IgD-negative memory B cell (primary cell): ENCODE measurements around the gene ROR2. TPM values are rescaled to one million over a fixed set of nuclear protein-coding genes. Genes with fewer than 3 reads are reported as not detected.
"Not testable (repeated sequence)": the region's sequence is repeated elsewhere in the genome, so short reads cannot be mapped to it uniquely, and the experiment has no call there.

Source experiments
- H3K27ac Mint-ChIP-seq, 3 donors: one replicate each; pipeline ENCODE4 v1.8.0; 2020 to 2022; ENCODE audit warnings: mild to moderate bottlenecking in 3 of 3, mixed read lengths in 3 of 3, moderate library complexity in 1 of 3
- H3K27me3 Mint-ChIP-seq: one replicate; pipeline ENCODE4 v1.8.0; 2021; ENCODE audit warnings: mixed read lengths
- H3K36me3 Mint-ChIP-seq: one replicate; pipeline ENCODE4 v1.8.0; 2020; ENCODE audit warnings: mild to moderate bottlenecking, mixed read lengths
- H3K4me1 Mint-ChIP-seq, 3 donors: one replicate each; pipeline ENCODE4 v1.8.0; 2020 to 2022; ENCODE audit warnings: mixed read lengths in 3 of 3, mild to moderate bottlenecking in 1 of 3
- H3K4me3 Mint-ChIP-seq, 4 donors: one replicate each; pipeline ENCODE4 v1.8.0; 2020 to 2022; ENCODE audit warnings: mild to moderate bottlenecking in 4 of 4, mixed read lengths in 4 of 4, moderate library complexity in 3 of 4
- H3K9me3 Mint-ChIP-seq, 3 donors: one replicate each; pipeline ENCODE4 v1.8.0; 2020 to 2021; ENCODE audit warnings: mixed read lengths in 3 of 3, mild to moderate bottlenecking in 1 of 3
- polyA plus RNA-seq: library from polyadenylated mRNA; unstranded; fragments of 300-500 nt; fragmentation: Illumina TruSeq; gene quantifications from one replicate; pipeline ENCODE4 v1.2.3, GENCODE V29; 2021

Gene ROR2
- polyA plus RNA-seq, 1 donor from 2014 or later, result not detected

GRCh38 chr9:91921371-91921770 is 28.7 kb downstream of the ROR2 start:
- Mint-ChIP-seq H3K27me3 (peaks cover 34% of the 10 kb centered on the region), H3K27ac (no peak overlapping the region), H3K4me1 (peaks cover 0 to 1% (median 0%) of the 10 kb centered on the region in 3 donors), H3K4me3 (no peak overlapping the region), H3K9me3 (peaks cover 0 to 2% (median 0%) of the 10 kb centered on the region in 3 donors), H3K36me3 (no peaks in the 10 kb centered on the region)

GRCh38 chr9:91920630-91921350 is 29.2 kb downstream of the ROR2 start:
- H3K27me3 Mint-ChIP-seq, result peaks cover 37% of the 10 kb centered on the region
- no peaks in the 10 kb centered on the region for H3K36me3 Mint-ChIP-seq
- H3K4me3 Mint-ChIP-seq, result no peak overlapping the region
- no peak overlapping the region for H3K27ac Mint-ChIP-seq
- H3K4me1 Mint-ChIP-seq, result peaks cover 0 to 1% (median 0%) of the 10 kb centered on the region in 3 donors
- peaks cover 0 to 2% (median 0%) of the 10 kb centered on the region in 3 donors for H3K9me3 Mint-ChIP-seq

DNA sequence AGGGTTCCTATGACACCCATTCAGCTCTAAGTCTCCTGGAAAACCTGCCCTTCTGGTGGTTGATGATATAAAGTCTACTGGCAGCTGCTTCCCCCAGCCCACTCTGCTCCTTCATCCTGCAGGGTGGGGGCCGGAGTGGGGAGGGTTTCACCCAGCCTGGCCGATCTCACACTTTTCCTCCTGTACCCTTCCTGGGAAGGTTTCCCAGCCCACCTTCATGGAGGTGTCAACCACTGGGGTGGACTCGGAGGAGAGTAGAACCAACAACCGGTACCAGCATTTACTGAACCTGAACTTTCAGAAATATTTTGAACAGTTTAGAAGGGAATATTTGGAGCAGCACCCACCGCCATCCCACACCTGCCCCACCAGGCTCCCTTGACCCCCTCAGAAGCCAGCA is 30.4 kb downstream of the ROR2 start:
- Mint-ChIP-seq H3K4me1 (peaks cover 0 to 1% (median 0%) of the 10 kb centered on the region in 3 donors), H3K27ac (no peak overlapping the region), H3K4me3 (no peak overlapping the region), H3K36me3 (no peaks in the 10 kb centered on the region), H3K9me3 (no peaks in the 10 kb centered on the region), H3K27me3 (peaks cover 35% of the 10 kb centered on the region)

- H3K36me3 Mint-ChIP-seq, result no peaks in the 10 kb centered on the region
- H3K9me3 Mint-ChIP-seq, result no peaks in the 10 kb centered on the region
- H3K4me3 Mint-ChIP-seq, result no peak overlapping the region
- no peak overlapping the region for H3K27ac Mint-ChIP-seq
- H3K4me1 Mint-ChIP-seq, result peaks cover 0 to 1% (median 0%) of the 10 kb centered on the region in 3 donors
- H3K27me3 Mint-ChIP-seq, result peaks cover 28% of the 10 kb centered on the region
Measured at GRCh38 chr9:91917436-91917835, 32.6 kb downstream of the ROR2 start.

- Mint-ChIP-seq H3K4me1 (peaks cover 0 to 1% (median 0%) of the 10 kb centered on the region in 3 donors), H3K36me3 (no peaks in the 10 kb centered on the region), H3K9me3 (no peaks in the 10 kb centered on the region), H3K27ac (no peak overlapping the region), H3K4me3 (no peak overlapping the region), H3K27me3 (peaks cover 25% of the 10 kb centered on the region)
Measured at GRCh38 chr9:91915524-91916263, 34.3 kb downstream of the ROR2 start.

- Mint-ChIP-seq H3K27ac (no peak overlapping the region), H3K4me1 (no peaks in the 10 kb centered on the region), H3K36me3 (no peaks in the 10 kb centered on the region), H3K4me3 (no peak overlapping the region), H3K27me3 (peaks cover 24% of the 10 kb centered on the region), H3K9me3 (no peaks in the 10 kb centered on the region)
Measured at GRCh38 chr9:91914937-91915336, 35.1 kb downstream of the ROR2 start.

GRCh38 chr9:91914404-91914803 is 35.6 kb downstream of the ROR2 start:
- peaks cover 19% of the 10 kb centered on the region for H3K27me3 Mint-ChIP-seq
- H3K4me3 Mint-ChIP-seq, result no peak overlapping the region
- no peaks in the 10 kb centered on the region for H3K9me3 Mint-ChIP-seq
- no peaks in the 10 kb centered on the region for H3K36me3 Mint-ChIP-seq
- no peak overlapping the region for H3K27ac Mint-ChIP-seq
- H3K4me1 Mint-ChIP-seq, result no peaks in the 10 kb centered on the region

DNA sequence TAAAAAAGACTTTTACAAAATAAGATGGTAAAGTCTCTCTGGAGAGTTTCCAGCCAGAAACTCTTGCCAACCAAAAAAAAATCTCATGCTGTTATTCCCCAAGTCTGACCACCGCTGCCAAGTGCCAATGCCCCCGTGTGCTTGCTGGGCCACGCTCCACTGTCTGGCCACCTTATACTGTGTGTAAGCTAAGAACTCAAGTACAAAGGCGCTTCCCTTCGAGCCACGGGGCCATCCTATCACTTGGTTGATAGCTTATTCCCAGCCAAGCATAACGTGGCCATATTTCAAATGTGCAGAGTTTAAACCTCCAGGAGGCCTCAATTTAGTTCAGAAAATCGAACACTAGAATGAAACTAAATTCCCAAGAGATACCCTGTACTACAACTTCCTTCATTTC is 36.0 kb downstream of the ROR2 start:
- H3K4me1 Mint-ChIP-seq, result no peaks in the 10 kb centered on the region
- H3K27ac Mint-ChIP-seq, result no peak overlapping the region
- no peaks in the 10 kb centered on the region for H3K9me3 Mint-ChIP-seq
- no peaks in the 10 kb centered on the region for H3K36me3 Mint-ChIP-seq
- H3K27me3 Mint-ChIP-seq, result peaks cover 18% of the 10 kb centered on the region
- no peak overlapping the region for H3K4me3 Mint-ChIP-seq

DNA sequence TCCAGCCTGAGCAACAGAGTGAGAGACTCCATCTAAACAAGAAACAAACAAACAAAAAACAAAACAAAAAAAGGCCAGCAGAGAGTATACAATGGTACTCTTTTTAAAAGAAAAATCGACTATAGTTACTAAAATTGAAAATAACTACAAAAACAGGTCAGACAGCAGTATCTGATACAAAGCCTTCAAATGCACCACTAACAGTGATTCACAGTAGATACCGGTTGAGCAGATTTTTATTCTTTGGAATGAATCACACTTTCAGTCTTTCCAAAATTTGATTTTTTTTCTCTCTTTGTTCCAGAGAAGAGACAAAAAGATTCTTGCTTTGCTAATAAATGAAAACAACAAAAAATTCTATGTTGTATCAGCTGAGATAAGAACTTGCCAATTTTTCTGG is 36.9 kb downstream of the ROR2 start:
- Mint-ChIP-seq H3K27me3 (peaks cover 16% of the 10 kb centered on the region), H3K4me1 (no peaks in the 10 kb centered on the region), H3K4me3 (no peak overlapping the region), H3K9me3 (no peaks in the 10 kb centered on the region), H3K36me3 (no peaks in the 10 kb centered on the region), H3K27ac (no peak overlapping the region)

DNA sequence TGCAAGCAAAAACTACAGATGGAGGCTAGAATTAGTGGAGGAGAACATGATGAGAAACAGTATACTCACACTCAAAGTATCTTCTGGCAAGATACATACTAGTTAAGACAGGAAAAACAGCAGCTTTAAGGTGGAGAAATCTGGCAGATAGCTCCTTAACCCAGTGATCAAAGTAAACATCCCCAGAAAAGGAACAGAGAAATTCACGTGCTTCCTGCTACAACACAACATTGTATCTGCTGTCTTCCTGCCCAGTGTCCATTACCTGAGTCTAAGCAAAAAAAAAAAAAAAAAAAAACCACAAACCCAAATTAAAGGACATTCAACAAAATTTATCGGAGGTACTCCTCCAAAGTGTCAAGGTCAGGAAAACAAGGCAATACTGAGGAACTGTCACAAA is 38.4 kb downstream of the ROR2 start:
- Mint-ChIP-seq H3K4me3 (no peak overlapping the region), H3K4me1 (peaks cover 0 to 1% (median 0%) of the 10 kb centered on the region in 3 donors), H3K36me3 (no peaks in the 10 kb centered on the region), H3K27ac (no peak overlapping the region), H3K27me3 (peaks cover 23% of the 10 kb centered on the region), H3K9me3 (no peaks in the 10 kb centered on the region)

DNA sequence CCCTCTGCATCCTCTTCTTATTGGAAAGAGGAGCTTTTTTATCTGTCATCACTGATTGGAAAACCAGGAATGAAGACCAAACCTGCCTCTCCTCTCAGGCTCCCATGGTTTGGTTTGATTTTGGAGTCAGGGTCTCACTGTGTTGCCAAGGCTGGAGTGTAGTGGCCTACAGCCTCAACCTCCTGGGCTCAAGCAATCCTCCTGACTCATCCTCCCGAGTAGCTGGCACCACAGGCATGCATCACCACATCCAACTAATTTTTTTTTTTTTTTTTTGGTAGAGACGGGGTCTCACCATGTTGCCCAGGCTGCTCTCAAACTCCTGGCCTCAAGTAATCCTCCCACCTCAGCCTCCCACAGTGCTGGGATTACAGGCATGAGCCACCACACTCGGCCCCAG is 40.8 kb downstream of the ROR2 start:
- not testable (repeated sequence) for H3K9me3 Mint-ChIP-seq, H3K4me1 Mint-ChIP-seq, H3K4me3 Mint-ChIP-seq, H3K36me3 Mint-ChIP-seq, H3K27ac Mint-ChIP-seq
- H3K27me3 Mint-ChIP-seq, result peaks cover 14% of the 10 kb centered on the region

DNA sequence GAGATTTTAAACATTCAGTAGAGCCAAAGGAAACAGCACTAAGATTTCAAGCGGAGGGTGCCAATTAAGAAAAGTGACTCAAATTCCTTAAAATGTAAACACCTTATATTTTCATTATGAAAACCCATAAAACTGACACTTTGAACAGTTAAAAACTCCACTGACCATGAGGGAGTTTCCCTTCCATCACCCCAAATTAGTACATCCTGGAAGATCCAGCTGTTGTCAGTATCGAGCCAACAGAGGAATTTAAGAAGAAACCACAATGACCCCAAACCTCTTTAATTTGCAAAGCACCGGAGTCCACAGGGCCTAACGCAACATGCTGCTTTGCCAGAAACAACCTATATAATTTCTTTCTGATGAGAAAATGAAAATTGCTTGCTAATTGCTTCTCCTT is 41.3 kb downstream of the ROR2 start:
- Mint-ChIP-seq H3K4me3 (no peak overlapping the region), H3K36me3 (no peaks in the 10 kb centered on the region), H3K9me3 (no peaks in the 10 kb centered on the region), H3K4me1 (peaks cover 0 to 4% (median 0%) of the 10 kb centered on the region in 3 donors), H3K27ac (no peak overlapping the region), H3K27me3 (peaks cover 15% of the 10 kb centered on the region)

GRCh38 chr9:91908293-91908623 is 41.8 kb downstream of the ROR2 start:
- H3K27me3 Mint-ChIP-seq, result peaks cover 15% of the 10 kb centered on the region
- H3K4me3 Mint-ChIP-seq, result no peak overlapping the region
- H3K4me1 Mint-ChIP-seq, result peaks cover 0 to 4% (median 0%) of the 10 kb centered on the region in 3 donors
- H3K9me3 Mint-ChIP-seq, result no peaks in the 10 kb centered on the region
- H3K36me3 Mint-ChIP-seq, result no peaks in the 10 kb centered on the region
- H3K27ac Mint-ChIP-seq, result no peak overlapping the region

DNA sequence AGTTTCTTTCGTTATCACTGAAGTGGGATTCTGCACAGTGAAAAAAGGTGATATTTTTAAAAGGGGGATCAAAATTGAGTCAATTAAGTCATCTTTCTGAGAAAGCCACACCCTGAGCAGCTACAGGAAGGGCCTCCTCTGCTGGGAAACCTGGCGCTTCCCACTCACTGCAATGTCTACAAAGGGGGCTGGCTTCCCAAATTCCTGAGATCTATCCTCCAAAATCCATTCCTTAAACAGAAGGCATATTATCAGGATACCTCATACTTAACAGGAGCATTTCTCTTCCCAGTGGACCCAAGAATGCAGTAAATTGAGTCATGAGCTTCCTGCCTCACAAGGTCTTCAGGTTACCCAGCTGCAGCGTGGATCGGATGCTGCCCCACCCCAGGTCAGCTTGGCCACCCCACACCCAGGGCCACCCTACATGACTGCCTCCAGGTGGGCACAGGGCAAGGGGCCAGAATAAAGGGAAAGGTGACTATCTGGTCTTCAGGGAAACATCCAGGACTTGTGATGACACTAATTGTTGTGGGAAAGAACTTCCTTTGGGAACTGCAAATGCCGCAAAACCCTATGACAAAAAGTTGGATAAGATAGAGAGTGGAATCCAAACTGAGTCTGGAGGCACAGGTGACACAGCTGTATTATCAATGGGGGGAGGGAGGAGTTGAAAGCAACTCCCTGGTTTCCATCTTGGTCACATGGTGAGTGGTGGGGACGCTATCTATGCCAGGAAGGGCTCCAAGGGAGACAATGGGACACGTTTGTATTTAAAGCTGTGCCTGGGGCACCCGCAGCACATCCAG is 42.3 kb downstream of the ROR2 start:
- peaks cover 13% of the 10 kb centered on the region for H3K27me3 Mint-ChIP-seq
- peak overlapping the region in 1 of 4 donors; percentile 7 for H3K4me3 Mint-ChIP-seq
- H3K4me1 Mint-ChIP-seq, result peaks cover 0 to 4% (median 0%) of the 10 kb centered on the region in 3 donors
- H3K36me3 Mint-ChIP-seq, result no peaks in the 10 kb centered on the region
- H3K27ac Mint-ChIP-seq, result no peak overlapping the region
- no peaks in the 10 kb centered on the region for H3K9me3 Mint-ChIP-seq

DNA sequence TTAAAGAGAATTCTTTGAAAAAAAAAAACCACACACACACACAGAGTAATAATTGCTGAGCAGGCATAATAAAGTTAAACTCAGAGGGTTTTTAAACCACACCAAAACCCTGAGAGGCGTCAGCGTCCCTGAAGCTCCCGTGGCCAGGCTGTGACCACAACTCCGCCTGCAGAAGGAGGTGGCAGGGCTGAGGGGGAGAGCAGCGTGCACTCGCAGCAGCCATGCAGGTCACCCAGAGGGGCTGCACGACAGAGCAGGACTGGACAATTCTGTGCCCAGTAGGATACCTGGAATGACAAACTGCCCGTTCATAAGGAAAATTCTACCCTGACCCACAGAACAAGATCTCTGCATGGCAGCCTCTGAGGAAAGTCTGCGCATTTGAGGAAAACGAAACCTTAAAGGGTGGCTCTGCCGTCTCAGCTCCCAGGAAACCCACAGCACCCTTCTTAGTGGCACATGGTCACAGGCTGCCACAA is 44.0 kb downstream of the ROR2 start:
- peaks cover 0 to 4% (median 0%) of the 10 kb centered on the region in 3 donors for H3K4me1 Mint-ChIP-seq
- H3K27me3 Mint-ChIP-seq, result peaks cover 13% of the 10 kb centered on the region
- peak overlapping the region in 1 of 4 donors; percentile 78 for H3K4me3 Mint-ChIP-seq
- no peaks in the 10 kb centered on the region for H3K36me3 Mint-ChIP-seq
- H3K9me3 Mint-ChIP-seq, result no peaks in the 10 kb centered on the region
- no peak overlapping the region for H3K27ac Mint-ChIP-seq
